A172 (cell line): ENCODE results near the gene CNTNAP5. TPM values are rescaled to one million over a fixed set of nuclear protein-coding genes. Genes with fewer than 3 reads are reported as not detected.

Experiments
- DNase-seq: peaks from one replicate; pipeline ENCODE4 v3.0.0-alpha.2; 2015; ENCODE audit warnings: low spot score
- total RNA-seq: library from RNA; depleted of rRNA; stranded (reverse); fragments of >200 nt; shearing (Covaris generic); gene quantifications from 2 replicates; pipeline ENCODE4 v1.2.3, GENCODE V29; 2014

CNTNAP5 gene
- total RNA-seq, 1 experiment from 2014 or later: not detected

GRCh38 chr2:124267794-124268193, 242.7 kb downstream of the CNTNAP5 start:
- no peak for DNase-seq

GRCh38 chr2:124269348-124269747, 244.3 kb downstream of the CNTNAP5 start:
- no peak for DNase-seq

GRCh38 chr2:124272261-124272841, 247.3 kb downstream of the CNTNAP5 start:
- no peak for DNase-seq

- DNase-seq: no peak
Observed at GRCh38 chr2:124281541-124281940, 256.5 kb downstream of the CNTNAP5 start.

GRCh38 chr2:124283096-124283495, 258.0 kb downstream of the CNTNAP5 start:
- no peak for DNase-seq

- no peak for DNase-seq
Observed at GRCh38 chr2:124286089-124286783, 261.1 kb downstream of the CNTNAP5 start.

- no peak for DNase-seq
Observed at GRCh38 chr2:124289060-124289459, 264.0 kb downstream of the CNTNAP5 start.

GRCh38 chr2:124289615-124290014, 264.5 kb downstream of the CNTNAP5 start:
- DNase-seq: no peak

GRCh38 chr2:124296470-124296869, 271.4 kb downstream of the CNTNAP5 start:
- DNase-seq: no peak

GRCh38 chr2:124301915-124302314, 276.8 kb downstream of the CNTNAP5 start:
- DNase-seq: no peak

- no peak for DNase-seq
Observed at GRCh38 chr2:124308319-124309062, 283.4 kb downstream of the CNTNAP5 start.

- no peak for DNase-seq
Observed at GRCh38 chr2:124309563-124310138, 284.6 kb downstream of the CNTNAP5 start.

- DNase-seq: no peak
Observed at GRCh38 chr2:124310671-124311070, 285.6 kb downstream of the CNTNAP5 start.

GRCh38 chr2:124314084-124314483, 289.0 kb downstream of the CNTNAP5 start:
- no peak for DNase-seq

- no peak for DNase-seq
Observed at GRCh38 chr2:124315221-124315880, 290.3 kb downstream of the CNTNAP5 start.

- DNase-seq: no peak
Observed at GRCh38 chr2:124316133-124316532, 291.0 kb downstream of the CNTNAP5 start.

- DNase-seq: no peak
Observed at GRCh38 chr2:124316881-124317605, 292.0 kb downstream of the CNTNAP5 start.

- no peak for DNase-seq
Observed at GRCh38 chr2:124317628-124318027, 292.5 kb downstream of the CNTNAP5 start.

GRCh38 chr2:124318913-124319312, 293.8 kb downstream of the CNTNAP5 start:
- DNase-seq: no peak

- no peak for DNase-seq
Observed at GRCh38 chr2:124319577-124319976, 294.5 kb downstream of the CNTNAP5 start.

- DNase-seq: no peak
Observed at GRCh38 chr2:124320051-124320688, 295.1 kb downstream of the CNTNAP5 start.
